Fibroblast of lung (primary cell): ENCODE measurements around the gene ZFPM1. TPM values are rescaled to one million over a fixed set of nuclear protein-coding genes. Genes with fewer than 3 reads are reported as not detected.

ENCODE experiments used
- DNase-seq, 2 donors: peaks; one replicate each; pipeline versions ENCODE4 v3.0.0 to v3.0.0-alpha.2; 2010; ENCODE audit warnings: low read depth in 2 of 2
- H2AFZ ChIP-seq: 2 replicates; pipeline ENCODE4 v1.5.1; 2012; ENCODE audit warnings: low read length, control low read depth, inconsistent platforms
- H3K27ac ChIP-seq: 2 replicates; pipeline ENCODE4 v1.5.1; 2011; ENCODE audit warnings: low read length, control low read depth; ENCODE audit not compliant: insufficient read depth
- H3K27me3 ChIP-seq: 2 replicates; pipeline ENCODE4 v1.5.1; 2011; ENCODE audit warnings: mild to moderate bottlenecking, low read length; ENCODE audit not compliant: control insufficient read depth, insufficient read depth
- H3K36me3 ChIP-seq: 2 replicates; pipeline ENCODE4 v1.5.1; 2011; ENCODE audit warnings: low read length; ENCODE audit not compliant: control insufficient read depth, insufficient read depth
- H3K4me1 ChIP-seq: 2 replicates; pipeline ENCODE4 v1.5.1; 2011; ENCODE audit warnings: low read length; ENCODE audit not compliant: control insufficient read depth, insufficient read depth; ENCODE audit errors: extremely low read depth
- H3K4me2 ChIP-seq: 2 replicates; pipeline ENCODE4 v1.5.1; 2011; ENCODE audit warnings: low read length, control low read depth; ENCODE audit not compliant: insufficient read depth; ENCODE audit errors: extremely low read depth
- H3K4me3 ChIP-seq, 4 experiments: fragments of 200-600 bp in 1 of 4; sonication (generic) in 1 of 4; replicated peaks in 1 of 4; 2 replicates each; pipeline ENCODE4 v1.5.1; 2011 to 2016; ENCODE audit warnings: low read length in 4 of 4, low read depth in 3 of 4, mild to moderate bottlenecking in 3 of 4, control low read depth in 2 of 4, inconsistent platforms in 1 of 4, mixed read lengths in 1 of 4; ENCODE audit not compliant: insufficient read depth in 1 of 4; ENCODE audit errors: control extremely low read depth in 1 of 4
- H3K79me2 ChIP-seq: 2 replicates; pipeline ENCODE4 v1.5.1; 2012; ENCODE audit warnings: mild to moderate bottlenecking, low read length, inconsistent platforms; ENCODE audit not compliant: control insufficient read depth, insufficient read depth
- H3K9ac ChIP-seq: 2 replicates; pipeline ENCODE4 v1.5.1; 2011; ENCODE audit warnings: mild to moderate bottlenecking, low read length, control low read depth; ENCODE audit not compliant: insufficient read depth
- H3K9me3 ChIP-seq: 2 replicates; pipeline ENCODE4 v1.5.1; 2012; ENCODE audit warnings: low read depth, low read length; ENCODE audit not compliant: control insufficient read depth, insufficient read depth
- H4K20me1 ChIP-seq: 2 replicates; pipeline ENCODE4 v1.5.1; 2011; ENCODE audit warnings: low read length; ENCODE audit not compliant: control insufficient read depth, insufficient read depth; ENCODE audit errors: extremely low read depth
- CTCF ChIP-seq, 2 donors: IDR thresholded peaks in 1 of 2; conservative IDR thresholded peaks in 1 of 2; 1 replicate in 1 of 2; 2 replicates in 1 of 2; pipeline ENCODE4 v1.5.1; 2011 to 2012; ENCODE audit warnings: low read length in 2 of 2, control low read depth in 1 of 2, inconsistent platforms in 1 of 2, low read depth in 1 of 2, mild to moderate bottlenecking in 1 of 2
- EZH2 ChIP-seq: IDR thresholded peaks from 2 replicates; pipeline ENCODE4 v1.5.1; 2012; ENCODE audit warnings: low read length, control low read depth, mild to moderate bottlenecking; ENCODE audit errors: missing control alignments
- polyA plus RNA-seq, 2 donors: library from polyadenylated mRNA; depleted of rRNA in 1 of 2; stranded (reverse) in 1 of 2; unstranded in 1 of 2; fragments of >200 nt; gene quantifications; 2 replicates each; pipeline ENCODE4 v1.2.1, GENCODE V29; 2011 to 2012; ENCODE audit warnings: missing spikeins in 1 of 2
- total RNA-seq: library from RNA; depleted of rRNA; stranded (reverse); fragments of >200 nt; gene quantifications from 2 replicates; pipeline ENCODE4 v1.2.1, GENCODE V29; 2014

ZFPM1 gene
- total and polyA plus RNA-seq, 2 donors (not counting 1 experiment from before 2014, with no cell fraction given) = 0.27 to 1.7 TPM

GRCh38 chr16:88447881-88448280, 5.2 kb upstream of the ZFPM1 start:
- Histone ChIP-seq H3K4me2 (no peak overlapping the region), H2AFZ (no peak overlapping the region), H3K4me1 (no peaks in the 10 kb centered on the region), H3K27me3 (peaks cover 7% of the 10 kb centered on the region), H3K9ac (no peak overlapping the region), H3K9me3 (no peaks in the 10 kb centered on the region), H3K27ac (no peak overlapping the region), H3K79me2 (no peaks in the 10 kb centered on the region), H4K20me1 (no peaks in the 10 kb centered on the region), H3K36me3 (no peaks in the 10 kb centered on the region), H3K4me3 (no peak overlapping the region)
- no peak for DNase-seq
- TF ChIP-seq CTCF (conservative IDR thresholded peaks at IDR 0.05 in 1 of 2, IDR thresholded peaks at IDR 0.05 in 1 of 2; ENCODE audit: low read depth in 1 of 2, low read length in 2 of 2) = no peak
- TF ChIP-seq EZH2 = no peak

GRCh38 chr16:88448461-88449266, 4.4 kb upstream of the ZFPM1 start:
- Histone ChIP-seq H3K27ac (no peak overlapping the region), H3K4me3 (no peak overlapping the region), H3K36me3 (no peaks in the 10 kb centered on the region), H3K4me1 (no peaks in the 10 kb centered on the region), H3K27me3 (peaks cover 7% of the 10 kb centered on the region), H4K20me1 (no peaks in the 10 kb centered on the region), H3K4me2 (no peak overlapping the region), H3K9me3 (no peaks in the 10 kb centered on the region), H3K9ac (no peak overlapping the region), H2AFZ (no peak overlapping the region), H3K79me2 (no peaks in the 10 kb centered on the region)
- TF ChIP-seq EZH2 = no peak
- DNase-seq = no peak

GRCh38 chr16:88449267-88449561, 3.9 kb upstream of the ZFPM1 start:
- no peaks in the 10 kb centered on the region for H3K4me1 ChIP-seq
- TF ChIP-seq EZH2 (no peak), CTCF (conservative IDR thresholded peaks at IDR 0.05 in 1 of 2, IDR thresholded peaks at IDR 0.05 in 1 of 2; ENCODE audit: low read depth in 1 of 2, low read length in 2 of 2) (no peak)
- no peaks in the 10 kb centered on the region for H3K79me2 ChIP-seq
- no peaks in the 10 kb centered on the region for H3K36me3 ChIP-seq
- H3K9ac ChIP-seq = no peak overlapping the region
- no peak for DNase-seq
- no peak overlapping the region for H3K4me2 ChIP-seq
- no peak overlapping the region for H2AFZ ChIP-seq
- no peak overlapping the region for H3K27ac ChIP-seq
- peaks cover 7% of the 10 kb centered on the region for H3K27me3 ChIP-seq
- no peak overlapping the region for H3K4me3 ChIP-seq
- no peaks in the 10 kb centered on the region for H4K20me1 ChIP-seq
- no peaks in the 10 kb centered on the region for H3K9me3 ChIP-seq
